HG03108 (cell line): Measurements from ENCODE around the gene NPPC.
"Not testable (repeated sequence)": the region's sequence is repeated elsewhere in the genome, so short reads cannot be mapped to it uniquely, and the experiment has no call there.

Experiments
- ATAC-seq: cut with Tn5 transposase; IDR thresholded peaks from one replicate; pipeline ENCODE4 v1.9.1; 2021; ENCODE audit warnings: moderate library complexity; ENCODE audit not compliant: unreplicated experiment

The NPPC gene

DNA sequence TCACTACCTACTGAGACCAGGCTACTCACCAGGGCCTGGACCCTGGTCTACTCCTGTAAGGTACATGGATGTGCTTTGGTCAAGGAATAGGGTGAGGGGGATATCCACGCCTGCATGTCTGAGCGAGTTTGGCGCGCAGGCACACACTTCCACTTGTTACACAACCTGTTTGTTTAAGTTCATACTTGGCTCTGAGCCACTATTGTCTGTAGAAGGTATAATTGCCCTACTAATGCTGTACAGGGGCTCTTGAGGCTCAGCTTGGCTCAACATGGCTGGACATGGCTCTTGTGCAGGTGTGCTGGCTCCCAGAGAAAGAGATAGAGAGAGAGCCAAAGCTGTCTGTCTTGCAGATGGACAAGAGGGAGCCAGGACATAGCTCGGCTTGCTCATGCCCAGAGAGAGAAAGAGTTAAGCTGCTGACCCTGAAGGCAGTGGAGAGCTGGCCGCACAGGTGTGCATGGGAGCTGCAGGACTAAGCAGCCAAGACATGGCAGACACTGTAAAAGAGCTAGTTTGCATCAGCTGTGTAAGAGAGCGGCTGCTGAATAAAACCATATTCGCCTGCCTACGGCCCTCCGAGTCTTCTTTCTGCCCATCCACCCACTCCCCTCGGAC is 35.2 kb downstream of the NPPC start:
- no peak for ATAC-seq

GRCh38 chr2:231887756-231888155 is 38.4 kb downstream of the NPPC start:
- no peak for ATAC-seq

GRCh38 chr2:231886071-231886681 is 40.0 kb downstream of the NPPC start:
- no peak for ATAC-seq

DNA sequence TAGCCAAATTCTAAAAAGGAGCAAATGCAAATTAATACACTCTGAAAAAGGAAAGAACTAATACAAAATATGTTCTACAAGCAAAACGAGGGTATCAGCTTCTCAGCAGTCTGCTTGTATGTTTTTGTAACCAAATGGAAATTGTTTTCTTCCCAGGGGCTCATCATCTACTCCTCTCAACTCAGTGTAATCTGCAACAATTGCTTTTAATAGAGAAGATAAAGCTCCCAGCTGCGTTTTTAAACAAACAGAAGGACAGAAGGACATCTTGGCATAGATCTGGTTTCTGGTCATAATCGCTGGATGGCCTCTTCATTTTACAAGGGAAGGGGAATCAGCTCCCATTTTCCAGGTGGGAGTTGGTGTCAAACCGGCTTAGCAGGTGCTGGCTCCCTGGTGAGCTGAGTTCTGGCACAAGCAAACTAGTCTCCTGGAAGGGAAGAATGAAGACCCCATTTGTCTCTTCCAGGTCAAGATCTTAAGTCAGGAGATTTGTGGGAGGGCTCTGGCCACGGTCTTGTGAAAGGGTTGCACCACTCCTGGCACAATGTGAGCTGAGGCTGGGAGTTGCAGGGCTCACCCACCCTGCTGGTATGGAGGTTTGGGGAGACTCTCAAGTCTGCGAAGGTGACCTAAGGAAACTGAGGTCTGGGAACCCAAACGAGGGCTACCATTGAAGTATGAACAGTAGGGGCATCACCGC is 41.6 kb downstream of the NPPC start:
- ATAC-seq, result no peak

GRCh38 chr2:231883468-231883881 is 42.7 kb downstream of the NPPC start:
- ATAC-seq, result no peak

DNA sequence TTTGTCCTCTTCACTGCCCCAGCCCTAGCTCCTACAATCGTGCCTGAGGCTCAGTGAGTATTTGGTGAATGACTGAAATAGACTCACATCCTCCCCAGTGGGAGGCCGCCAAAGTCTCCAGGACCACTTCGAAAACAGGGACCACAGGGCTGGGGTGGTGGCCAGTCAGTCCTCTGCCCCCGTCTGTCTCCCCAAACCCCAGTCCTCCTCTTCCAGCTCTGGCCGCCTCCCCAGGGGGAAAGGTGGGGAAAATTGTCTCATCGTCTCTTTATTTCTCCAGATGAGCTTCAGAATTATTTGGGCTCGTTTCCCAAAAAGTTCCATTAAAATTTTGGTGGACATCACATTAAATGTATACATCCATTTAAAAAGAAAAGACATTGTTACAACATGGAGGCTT is 43.5 kb downstream of the NPPC start:
- no peak for ATAC-seq

DNA sequence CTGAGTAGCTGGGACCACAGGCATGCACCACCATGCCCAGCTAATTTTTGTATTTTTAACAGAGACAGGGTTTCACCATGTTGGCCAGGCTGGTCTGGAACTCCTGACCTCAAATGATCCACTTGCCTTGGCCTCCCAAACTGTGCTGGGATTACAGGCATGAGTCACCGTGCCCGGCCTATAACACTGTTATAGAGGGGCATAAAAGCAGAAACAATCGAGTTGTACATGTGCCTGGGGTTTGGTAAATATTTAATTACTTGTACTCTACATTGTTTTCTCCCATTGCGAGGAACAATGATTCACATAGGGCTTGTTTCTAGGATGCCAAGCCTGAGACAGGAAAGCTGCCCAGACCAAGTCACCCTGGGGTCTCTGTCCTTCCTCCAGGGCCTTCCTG is 45.8 kb downstream of the NPPC start:
- ATAC-seq, result not testable (repeated sequence)

- ATAC-seq, result no peak
Measured at GRCh38 chr2:231879216-231879615, 47.0 kb downstream of the NPPC start.

DNA sequence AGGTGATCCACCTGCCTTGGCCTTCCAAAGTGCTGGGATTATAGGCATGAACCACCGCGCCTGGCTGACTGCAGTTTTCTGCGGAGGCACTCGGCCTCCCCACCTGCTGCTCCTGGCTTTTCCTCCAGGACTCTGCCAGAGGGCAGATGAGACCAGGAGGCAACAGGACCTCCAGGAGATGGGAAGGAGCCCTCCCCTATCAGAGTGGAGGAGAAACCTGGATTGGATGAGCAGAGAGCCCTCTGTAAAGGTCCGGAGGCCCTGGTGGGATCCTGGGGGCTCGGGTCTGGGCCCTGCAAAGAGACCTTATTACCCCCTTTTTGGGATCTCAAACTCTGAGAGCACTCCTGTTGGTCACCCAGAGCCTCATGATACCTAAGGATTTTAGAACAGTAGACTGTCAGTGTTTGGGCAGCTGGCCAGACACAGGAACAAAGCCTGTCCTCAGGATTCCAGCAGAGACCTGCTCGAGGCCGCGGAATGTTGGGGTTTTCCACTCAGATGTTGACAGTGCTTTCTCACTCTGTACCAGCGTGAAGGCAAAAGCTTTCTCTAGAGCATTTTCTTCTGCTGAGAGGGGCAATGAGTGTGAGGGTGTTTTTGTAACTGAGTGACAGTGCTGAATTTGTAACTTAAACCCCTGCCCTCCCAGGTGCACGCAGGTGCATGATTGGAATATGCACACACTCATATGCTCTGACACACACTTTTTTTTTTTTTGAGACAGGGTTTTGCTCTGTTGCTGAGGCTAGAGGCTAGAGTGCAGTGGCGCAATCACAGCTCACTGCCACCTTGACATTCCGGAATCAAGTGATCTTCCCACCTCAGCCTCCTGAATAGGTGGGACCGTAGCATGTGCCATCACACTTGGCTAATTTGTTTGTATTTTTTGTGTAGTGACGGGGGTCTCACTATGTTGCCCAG is 48.4 kb downstream of the NPPC start:
- ATAC-seq, result no peak

GRCh38 chr2:231874944-231875343 is 51.3 kb downstream of the NPPC start:
- no peak for ATAC-seq
